NCI-H146 (cell line): ENCODE results near the gene FUS.
"Not testable (repeated sequence)": the region's sequence is repeated elsewhere in the genome, so short reads cannot be mapped to it uniquely, and the experiment has no call there.

ENCODE experiments used
- DNase-seq: peaks from one replicate; lab custom pipeline; 2025; lab: John Stamatoyannopoulos, UW

FUS gene

DNA sequence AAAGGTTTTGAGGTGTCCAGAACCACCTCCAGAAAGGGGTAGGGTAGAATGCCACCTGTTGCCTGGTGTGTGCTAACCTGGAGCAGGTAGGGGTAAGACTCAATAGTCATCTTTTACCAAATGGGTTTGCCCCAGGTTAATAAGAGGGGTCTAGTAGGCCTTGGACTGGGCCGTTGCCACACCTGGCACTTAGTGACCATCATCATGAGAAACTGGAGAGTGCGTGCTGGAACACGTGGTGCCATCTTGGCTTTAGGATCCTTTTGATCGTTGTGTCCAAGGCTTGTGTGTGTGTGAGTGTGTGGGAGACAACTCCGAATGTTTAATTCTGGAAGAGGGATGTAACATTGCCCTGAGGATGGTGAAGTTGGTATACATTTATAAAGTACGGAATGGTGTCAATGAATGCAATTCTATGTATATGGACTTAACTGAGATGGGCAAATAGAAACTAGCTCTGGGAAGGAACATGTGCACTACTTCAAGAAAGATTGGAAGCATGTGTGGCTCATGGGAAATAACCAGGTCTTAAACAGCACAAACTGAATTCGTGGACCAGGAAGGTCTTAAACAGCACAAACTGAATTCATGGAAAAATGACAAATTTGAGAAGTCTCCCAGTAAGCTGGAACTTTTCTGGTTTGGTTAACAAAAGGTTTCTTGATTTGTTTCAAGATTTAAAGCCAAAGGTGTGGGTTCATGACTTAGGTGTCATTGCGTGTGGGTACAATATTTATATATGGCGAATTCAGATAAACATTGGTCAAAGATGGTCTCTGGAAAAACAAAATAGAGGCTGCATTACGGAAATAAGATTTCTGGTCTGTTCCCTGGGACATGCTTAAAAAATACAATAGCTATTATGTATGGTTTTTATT is 7.2 kb downstream of the FUS start:
- DNase-seq = no peak

DNA sequence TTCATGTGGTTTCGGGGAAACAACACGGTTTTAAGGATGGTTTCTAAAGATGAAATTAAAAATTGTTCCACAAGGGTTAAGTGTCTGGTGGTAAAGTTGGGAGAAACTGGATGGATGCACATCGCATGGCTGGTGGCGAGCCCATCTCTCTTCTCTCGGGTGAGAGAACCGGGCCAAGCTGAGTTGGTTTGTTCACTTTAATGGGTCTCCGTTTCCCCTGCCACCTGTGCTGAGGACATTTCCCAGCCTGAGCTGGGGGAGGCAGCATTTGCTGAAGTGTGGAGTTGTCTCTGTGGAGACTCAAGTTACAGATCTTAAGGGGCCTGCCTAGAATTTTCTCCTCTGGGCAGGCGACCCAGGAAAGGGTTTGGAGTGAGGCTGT is 7.9 kb downstream of the FUS start:
- no peak for DNase-seq

DNA sequence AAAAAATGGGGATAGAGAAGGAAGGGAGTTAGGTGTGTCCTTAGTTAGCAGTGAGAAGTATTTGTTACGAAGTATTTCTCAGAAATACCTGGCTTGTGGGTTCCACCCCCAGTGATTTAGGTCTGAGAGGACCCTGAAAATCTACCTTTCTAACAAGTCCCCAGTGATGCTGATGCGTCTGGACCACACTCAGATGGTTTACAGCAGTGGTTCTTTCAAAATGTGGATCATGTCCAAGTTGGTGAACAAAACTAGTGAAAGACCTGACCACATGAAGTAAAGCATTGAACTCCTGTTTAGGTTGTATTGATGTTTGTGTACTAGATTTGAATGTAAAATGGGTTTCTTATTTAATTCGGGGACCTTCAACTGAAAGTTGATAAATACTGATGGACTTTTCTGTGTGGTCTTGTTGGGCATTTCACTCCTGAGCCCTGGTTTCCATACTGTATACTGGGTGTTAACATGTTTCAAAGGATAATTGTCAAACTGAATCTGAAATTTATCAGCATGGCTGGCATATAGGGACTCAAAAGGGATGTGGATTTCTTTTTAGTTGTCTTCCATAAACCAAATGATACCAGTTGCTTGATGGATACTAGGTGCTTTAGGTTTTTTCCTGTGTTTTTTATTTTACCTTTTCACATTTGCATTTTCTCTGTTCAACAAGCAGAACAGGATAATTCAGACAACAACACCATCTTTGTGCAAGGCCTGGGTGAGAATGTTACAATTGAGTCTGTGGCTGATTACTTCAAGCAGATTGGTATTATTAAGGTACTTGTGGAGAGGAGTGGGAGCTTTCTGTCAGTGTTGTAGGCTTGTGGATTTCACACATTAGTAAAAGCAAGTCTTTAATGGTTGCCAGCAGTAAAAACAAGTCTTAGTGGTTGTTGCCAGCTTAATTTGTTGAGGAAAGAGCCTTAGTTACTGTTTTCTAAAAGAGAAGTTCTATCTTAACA is 8.8 kb downstream of the FUS start:
- DNase-seq = no peak

DNA sequence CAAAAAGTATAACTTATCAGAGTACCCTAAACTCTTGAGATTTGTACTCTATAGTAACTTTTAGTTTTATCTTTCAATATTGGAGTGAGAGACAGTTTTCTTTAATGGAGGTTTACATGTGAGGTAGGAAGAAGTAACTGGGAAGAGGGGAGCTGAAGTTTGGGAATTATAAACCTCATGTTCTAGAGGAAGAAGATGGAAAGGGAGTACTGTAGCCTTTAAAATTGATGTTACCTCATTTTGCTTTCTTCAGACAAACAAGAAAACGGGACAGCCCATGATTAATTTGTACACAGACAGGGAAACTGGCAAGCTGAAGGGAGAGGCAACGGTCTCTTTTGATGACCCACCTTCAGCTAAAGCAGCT is 9.5 kb downstream of the FUS start:
- no peak for DNase-seq

DNA sequence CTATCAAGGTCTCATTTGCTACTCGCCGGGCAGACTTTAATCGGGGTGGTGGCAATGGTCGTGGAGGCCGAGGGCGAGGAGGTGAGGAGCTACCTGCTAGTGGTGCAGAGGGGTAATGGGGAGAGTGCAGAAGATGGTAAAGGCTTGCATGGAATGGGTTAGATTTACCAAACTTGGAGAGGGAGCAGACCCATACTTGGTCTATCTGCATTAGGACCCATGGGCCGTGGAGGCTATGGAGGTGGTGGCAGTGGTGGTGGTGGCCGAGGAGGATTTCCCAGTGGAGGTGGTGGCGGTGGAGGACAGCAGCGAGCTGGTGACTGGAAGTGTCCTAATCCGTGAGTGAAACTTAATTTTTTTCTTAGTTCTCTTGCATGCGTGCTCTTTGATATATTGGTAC is 10.1 kb downstream of the FUS start:
- DNase-seq = no peak

DNA sequence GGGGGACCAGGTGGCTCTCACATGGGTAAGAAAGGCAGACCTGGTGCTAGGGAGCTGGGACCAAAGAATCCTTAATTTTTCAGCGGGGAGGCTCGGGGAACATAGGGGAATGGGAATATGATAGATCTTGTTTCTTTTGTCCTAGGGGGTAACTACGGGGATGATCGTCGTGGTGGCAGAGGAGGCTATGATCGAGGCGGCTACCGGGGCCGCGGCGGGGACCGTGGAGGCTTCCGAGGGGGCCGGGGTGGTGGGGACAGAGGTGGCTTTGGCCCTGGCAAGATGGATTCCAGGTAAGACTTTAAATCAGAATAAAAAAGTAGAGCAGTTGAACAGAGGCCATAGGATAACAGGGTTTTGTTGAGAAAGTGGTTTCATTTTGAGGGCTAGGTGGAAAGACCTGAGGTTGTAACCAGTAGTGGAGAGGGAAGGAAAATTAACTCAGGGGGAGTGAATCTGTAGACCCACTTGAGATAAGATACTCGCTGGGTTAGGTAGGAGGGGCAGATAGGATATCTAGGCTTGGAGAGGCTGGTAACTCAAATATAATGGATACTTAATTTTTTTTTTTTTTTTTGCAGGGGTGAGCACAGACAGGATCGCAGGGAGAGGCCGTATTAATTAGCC is 11.0 kb downstream of the FUS start:
- DNase-seq = no peak

DNA sequence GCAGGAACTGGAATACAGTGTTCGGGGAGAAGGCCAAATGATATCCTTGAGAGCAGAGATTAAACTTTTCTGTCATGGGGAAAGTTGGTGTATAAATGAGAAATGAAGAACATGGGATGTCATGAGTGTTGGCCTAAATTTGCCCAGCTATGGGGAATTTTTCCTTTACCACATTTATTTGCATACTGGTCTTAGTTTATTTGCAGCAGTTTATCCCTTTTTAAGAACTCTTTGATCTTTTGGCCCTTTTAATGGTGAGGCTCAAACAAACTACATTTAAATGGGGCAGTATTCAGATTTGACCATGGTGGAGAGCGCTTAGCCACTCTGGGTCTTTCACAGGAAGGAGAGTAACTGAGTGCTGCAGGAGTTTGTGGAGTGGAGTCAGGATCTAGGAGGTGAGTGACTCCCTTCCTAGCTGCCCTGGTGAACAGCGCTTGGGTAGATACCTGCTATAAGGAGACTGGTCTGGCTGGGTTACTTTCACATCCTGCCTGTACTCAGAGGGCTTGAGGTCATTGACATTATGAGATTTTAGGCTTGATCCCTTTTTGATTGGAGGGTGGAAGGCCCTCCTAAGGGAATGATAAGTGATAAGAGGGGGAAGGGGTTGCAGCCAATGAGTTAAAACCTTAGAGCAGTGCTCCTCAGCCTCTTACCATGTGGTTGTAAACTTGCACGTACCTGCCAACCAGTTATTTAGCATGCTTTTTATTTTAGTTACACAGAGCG is 11.9 kb downstream of the FUS start:
- DNase-seq = no peak

DNA sequence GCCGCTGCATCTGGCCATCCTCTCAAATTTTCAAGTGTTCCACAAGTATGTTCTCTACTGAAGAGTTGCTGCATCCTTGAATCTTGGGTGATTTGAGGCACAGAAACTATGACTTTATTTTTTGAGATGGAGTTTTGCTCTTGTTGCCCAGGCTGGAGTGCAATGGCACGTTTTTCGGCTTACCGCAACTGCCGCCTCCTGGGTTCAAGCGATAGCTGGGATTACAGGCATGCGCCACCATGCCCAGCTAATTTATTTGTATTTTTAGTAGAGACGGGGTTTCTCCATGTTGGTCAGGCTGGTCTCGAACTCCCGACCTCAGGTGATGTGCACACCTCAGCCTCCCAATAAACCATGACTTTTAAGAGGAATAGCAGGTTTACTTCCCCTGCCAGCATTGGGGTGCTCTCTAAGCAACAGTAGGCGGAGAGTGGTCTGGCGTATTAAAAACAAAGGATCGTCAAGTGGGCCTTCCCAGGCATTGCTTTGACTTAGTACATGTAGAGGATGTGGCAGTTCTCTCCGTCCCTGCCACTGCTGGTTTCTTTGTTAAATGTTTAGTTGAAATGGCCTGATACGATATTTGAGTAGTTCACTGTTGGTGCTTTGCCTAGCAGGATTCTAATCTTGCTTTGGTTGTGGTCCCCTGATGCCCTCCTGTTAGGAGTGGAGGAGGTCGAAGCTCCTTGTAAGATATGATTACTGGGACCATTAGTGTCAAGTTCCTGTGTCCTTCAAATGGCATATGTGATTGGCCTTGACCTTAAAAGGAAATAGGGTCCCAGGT is 13.1 kb downstream of the FUS start:
- DNase-seq = no peak

DNA sequence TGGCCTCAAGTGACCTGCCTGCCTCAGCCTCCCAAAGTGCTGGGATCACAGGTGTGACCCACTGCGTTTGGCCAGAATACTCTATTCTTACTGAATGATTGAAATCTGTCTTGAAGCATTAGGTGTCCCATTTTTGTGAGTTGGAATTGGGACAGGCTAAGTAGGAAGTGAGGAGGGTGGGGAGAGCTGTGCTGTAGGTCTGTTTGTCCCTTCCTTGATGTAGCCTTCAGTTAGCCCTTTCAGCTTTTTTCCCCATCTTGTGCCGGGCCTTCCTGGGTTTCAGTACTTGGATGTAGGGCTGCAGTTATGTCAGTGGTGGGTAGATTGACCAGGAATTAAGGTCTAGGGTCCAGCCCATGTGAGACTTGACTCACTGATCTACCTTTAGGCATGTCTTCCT is 13.9 kb downstream of the FUS start:
- DNase-seq = no peak

DNA sequence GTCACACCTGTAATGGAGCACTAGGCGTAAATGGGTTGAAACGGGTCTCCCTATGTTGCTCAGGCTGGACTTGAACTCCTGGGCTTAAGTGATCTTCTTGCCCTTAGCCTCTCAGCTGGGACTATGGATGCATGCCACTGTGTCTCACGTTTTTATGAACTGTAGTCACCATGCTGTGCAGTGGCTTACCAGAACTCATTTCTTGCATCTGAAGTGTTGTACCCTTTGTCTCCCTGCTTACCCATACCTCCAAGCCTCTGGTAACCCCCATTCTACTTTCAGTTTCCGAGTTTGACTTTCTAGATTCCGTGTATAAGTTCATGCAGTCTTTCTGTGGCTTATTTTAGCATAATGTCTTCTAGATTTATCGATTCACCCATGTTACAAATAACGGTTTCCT is 15.0 kb downstream of the FUS start:
- no peak for DNase-seq

DNA sequence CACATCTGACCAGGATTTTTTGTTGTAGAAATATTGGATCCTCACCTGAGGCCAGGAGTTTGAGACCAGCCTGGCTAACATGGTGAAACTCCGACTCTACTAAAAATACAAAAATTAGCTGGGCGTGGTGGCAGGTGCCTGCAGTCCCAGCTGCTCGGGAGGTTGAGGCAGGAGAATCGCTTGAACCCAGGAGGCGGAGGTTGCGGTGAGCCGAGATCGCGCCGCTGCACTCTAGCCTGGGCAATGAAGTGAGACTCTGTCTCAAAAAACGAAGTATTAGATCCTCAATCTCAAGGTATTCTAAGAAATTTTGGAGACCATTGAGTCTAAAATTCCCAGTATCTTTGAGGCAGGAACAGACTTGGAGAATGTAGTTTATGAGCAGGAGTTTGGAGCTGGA is 15.9 kb downstream of the FUS start:
- not testable (repeated sequence) for DNase-seq

DNA sequence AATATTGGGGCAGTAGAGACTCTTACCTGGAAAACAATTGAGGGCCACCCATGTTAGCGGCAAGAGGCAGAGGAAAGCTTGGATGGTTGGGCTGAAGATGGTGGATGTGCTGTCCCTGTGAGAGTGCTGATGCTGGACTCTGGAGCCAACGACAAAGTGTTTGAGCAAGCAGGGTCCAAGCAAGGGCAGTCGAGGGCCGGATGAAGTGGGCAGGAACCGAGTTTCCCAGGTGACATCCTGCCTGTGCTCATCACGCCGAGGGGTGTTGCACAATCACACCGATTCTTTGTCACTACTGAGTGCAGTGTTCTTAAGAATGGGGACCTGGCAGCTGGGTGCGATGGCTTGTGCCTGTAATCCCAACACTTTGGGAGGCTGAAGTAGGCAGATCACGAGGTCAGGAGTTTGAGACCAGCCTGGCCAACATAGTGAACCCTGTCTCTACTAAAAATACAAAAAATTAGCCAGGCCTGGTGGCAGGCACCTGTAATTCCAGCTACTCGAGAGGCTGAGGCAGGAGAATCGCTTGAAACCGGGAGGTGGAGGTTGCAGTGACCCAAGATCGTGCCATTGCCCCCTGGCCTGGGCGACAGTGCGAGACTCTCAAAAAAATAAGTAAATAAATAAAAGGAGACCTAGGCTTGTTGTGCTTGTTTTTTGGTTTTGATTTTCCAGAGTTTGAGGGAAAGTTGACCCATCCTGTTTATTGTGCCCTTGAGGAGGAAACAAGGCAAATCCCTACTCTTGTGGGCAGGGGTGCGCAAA is 16.6 kb downstream of the FUS start:
- DNase-seq = no peak

DNA sequence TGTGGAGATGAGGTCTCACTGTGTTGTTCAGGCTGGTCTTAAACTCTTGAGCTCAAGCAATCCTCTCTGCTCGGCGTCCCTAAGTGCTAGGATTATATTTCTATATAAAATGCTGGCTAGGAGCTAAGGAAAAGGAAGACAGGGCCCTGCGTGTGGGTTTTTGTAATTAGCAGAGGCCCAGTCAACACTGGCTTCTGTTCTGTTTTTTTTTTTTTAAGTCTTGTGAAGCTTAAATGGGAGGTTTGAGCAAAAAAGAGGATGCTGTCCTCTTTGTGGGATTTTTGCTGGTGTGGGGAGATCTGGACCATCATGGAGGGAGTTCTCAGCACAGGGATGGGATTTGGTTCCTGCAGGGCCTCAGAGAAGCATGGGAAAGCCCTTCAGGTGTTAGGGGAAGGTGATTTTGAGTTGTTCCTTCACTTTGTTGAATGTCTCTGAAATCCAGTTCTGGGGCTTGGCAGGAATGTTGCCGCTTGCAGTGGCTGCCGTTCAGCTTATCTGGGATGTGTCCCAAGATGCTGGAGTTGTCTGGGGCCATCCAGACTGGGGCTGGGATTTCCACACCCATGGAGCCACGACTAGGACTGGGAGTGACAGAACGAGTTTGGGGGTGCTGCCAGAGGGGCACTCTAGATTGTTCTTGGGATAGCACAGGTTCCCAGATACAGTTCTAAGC is 18.4 kb downstream of the FUS start:
- DNase-seq = no peak

DNA sequence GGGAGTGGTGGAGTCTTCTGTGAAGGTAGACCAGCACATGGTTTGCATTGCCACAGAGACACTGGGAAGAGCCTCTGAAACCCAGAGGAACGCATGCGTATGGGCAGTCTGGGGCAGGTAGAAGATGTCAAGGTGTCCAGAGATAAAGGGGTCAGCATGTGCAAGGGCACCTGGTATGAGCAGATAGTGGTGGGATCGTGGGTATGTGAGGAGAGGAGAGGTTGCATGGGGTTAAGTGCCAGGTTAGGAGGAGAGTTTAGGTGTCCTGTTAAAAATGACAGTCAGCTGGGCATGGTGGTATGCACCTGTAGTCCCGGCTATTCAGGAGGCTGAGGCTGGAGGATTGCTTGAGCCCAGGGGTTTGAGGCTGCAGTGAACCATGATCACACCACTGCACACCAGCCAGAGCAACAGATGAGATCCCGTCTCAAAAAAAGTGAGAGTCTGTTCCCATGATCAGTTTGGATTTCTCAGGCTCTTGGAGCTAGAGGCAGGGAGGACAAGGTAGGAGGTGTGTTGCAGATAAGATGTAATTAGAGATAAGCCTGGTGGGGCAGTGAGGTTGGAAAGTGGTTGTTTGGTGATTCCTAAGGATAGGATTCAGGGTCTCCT is 19.6 kb downstream of the FUS start:
- no peak for DNase-seq

DNA sequence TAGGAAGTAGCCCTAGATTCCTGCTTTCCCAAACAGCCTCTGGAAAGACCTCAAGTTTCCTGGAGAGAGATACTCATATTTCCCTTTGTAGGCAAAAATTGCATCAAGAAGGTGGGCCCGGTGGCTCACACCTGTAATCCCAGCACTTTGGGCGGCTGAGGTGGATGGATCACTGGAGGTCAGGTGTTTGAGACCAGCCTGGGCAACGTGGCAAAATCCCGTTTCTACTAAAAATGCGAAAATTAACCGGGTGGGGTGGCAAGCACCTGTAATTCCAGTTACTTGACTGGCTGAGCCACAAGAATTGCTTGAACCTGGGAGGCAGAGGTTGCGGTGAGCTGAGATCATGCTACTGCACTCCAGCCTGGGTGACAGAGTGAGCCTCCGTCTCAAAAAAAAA is 20.2 kb downstream of the FUS start:
- not testable (repeated sequence) for DNase-seq

DNA sequence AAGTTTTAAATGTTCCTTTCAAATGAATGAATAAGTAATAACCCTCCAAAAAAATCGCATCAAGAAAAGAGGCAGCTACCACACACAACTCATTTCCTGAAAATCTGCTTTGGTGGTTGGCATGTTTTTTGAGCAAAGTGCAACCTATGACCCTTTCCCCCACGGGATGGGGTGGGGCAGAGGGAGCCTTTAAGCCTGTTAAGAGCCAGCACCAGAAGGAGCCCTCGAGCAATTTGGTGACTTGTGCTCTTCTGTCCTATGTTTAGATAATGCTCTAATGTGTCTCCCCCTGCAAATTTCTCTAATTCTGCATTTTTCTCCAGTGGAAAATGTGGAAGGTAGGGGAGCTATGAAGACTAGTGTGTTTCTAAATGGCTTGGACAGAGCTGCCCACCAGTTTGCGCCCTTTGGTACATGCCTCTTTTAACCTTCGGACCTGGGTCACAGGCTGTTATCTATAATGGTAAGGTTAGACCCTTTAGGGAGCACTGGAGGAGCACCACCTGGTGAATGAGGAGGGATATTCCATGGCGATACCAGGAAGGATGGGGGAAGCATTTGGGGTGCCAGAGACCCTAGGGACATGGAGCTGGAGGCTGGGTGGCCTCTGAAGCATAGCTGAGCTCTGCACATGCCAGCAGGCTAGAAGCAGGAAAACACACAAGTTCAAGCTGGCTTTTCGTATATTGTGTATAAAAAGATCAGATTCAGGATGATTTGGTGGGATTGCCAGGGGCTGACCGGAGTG is 21.1 kb downstream of the FUS start:
- no peak for DNase-seq

DNA sequence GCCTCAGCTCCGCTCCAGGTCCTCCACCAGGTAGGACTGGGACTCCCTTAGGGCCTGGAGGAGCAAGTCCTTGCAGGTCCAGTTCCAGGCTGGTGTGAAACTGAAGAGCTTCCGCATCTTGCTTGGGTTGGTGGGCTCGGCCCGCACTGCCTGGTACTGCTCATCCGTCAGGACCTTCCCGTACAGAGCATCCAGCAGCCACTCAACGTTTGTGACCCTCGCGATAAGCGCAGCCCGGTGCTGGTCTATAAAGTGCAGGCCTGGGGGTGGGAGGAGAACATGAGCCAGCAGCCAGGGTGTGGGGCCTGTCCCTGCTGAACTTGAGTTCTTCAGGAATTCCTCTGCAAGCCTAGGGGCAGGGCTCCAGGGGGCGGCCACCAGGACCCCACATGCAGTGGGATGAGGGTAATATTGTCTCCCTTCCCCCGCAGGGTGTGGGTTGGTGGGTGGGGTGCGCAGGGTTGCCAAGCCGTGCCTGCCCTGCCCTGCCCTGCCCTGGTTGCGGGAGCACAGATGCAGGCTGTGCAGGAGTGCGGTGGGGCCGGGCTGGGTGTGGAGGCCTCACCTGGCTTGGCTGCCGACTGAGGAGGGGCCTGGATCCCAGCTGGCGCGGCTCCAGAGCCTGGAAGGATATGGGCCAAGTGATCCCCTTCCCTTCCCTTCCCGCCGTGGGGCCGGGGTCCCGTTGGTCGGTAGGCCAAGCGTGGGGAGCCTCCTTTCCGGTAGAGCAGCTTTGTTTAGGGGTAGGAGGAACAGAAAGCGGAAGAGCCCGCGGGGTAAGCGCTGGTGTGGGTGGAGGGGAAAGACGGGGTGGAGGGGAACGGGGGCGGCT is 21.9 kb downstream of the FUS start:
- peak; percentile 48 for DNase-seq
